HG02571 (cell line): ENCODE data around the gene OTOP2.
"Not testable (repeated sequence)": the region's sequence is repeated elsewhere in the genome, so short reads cannot be mapped to it uniquely, and the experiment has no call there.

ENCODE experiments used
- ATAC-seq: cut with Tn5 transposase; IDR thresholded peaks from one replicate; pipeline ENCODE4 v1.9.1; 2021; ENCODE audit warnings: mild to moderate bottlenecking, moderate library complexity; ENCODE audit not compliant: unreplicated experiment

OTOP2 gene

DNA sequence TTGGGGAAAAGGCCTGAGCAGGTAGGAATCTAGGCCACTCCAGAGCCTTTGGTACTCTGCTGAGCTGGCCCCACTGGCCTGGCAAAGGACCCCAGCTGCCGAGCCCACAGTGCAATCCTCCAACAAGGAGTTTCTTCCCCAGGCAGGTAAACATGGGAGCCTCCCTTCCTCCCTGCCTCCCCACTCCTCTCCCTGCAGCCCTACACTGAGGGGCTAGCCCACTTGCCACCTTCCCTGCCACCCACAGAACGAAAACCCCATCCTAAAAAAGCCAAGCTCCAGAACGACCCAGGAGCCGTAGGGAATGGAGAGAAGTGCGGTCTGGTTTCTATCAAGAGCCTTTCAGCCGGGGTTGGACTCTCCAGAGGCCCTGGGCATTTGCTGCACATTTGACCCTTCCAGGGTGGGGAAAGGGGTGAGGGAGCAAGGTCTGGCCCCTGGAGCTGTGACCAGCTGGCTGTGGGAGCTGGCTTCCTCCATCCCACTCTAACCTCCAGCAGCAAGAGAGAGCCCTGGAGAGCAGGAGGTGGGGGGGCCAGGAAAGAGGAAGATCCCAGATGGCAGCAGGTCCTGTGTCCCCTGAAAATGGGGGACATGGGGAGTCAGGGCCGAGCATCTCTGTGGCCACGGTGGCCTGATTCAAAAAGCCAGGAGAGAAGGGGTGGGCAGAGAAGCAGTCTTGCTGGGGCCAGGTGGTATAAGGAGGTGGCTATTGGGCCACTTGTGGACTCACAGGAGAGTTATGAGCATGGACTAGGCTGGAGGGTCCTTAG is 47.2 kb downstream of the OTOP2 start:
- ATAC-seq, result no peak

GRCh38 chr17:74971842-74972106 is 47.7 kb downstream of the OTOP2 start:
- ATAC-seq, result no peak

DNA sequence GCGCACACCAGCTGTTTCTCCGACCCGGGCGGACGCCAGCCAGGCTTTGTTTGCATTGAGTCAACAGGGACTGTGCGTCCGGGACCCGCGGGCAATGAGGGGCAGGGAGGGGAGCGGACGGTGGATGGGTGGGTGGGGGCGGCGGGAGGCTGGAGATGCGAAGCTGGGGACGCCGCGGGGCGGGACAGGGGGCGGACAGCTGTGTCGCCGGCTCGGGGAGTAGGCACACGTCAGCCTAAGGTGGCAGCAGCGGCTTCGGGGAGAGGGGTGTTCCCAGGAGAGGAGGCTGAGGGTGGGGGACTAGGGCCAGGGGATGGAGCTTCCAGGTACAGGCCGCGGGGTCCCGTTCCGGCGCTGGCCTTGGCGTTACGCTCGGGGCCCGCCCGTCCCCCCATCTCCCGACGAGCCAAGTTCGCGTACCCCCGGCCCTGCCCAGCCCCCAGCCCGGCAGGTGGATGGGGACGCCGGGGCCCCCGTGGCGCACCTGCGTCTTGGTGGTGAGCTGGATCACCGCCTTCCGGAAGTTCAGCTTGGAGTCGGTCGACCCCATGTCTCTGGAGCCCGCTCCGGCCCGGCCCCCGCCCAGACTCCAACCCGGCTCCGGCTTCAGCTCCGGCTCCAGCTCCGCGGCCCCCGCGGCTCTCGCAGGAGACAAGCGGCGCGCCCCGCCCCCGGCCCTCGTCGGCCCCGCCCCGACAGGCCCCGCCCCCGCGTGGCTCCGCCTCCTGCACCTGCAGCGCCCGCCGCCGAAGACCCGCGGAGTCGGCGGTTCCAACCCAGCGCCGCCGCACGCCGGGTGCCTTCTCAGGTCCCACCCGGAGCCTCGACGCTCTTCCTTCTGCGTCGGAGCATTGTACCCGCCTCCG is 48.3 kb downstream of the OTOP2 start, which contains the start of gene HID1:
TSS of gene HID1 (minus strand) at position 653 of the 866 bp plus-strand sequence. CDS start at position 550, 103 bp downstream.
- ATAC-seq, result no peak

GRCh38 chr17:74972973-74973328 is 48.9 kb downstream of the OTOP2 start:
- ATAC-seq, result no peak

GRCh38 chr17:74975943-74976342 is 51.9 kb downstream of the OTOP2 start:
- ATAC-seq, result no peak

DNA sequence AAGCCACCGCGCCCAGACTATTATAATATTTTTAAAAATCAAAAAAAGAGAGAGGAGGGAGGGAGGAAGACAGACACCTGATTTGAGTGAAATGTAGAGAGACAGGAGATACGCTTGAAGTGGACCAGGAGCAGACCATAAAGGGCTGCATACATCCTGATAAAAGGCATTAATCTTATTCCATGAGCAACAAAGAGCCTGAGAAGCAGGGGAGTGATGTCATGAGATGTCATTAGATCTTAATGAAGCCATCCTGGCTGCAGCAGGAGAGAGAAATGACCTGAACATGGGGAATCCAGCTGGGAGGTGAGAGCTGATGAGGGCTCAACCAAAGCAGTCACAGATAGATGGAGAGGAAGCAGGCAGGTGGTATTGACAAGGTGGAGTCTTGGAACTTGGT is 53.7 kb downstream of the OTOP2 start:
- no peak for ATAC-seq

DNA sequence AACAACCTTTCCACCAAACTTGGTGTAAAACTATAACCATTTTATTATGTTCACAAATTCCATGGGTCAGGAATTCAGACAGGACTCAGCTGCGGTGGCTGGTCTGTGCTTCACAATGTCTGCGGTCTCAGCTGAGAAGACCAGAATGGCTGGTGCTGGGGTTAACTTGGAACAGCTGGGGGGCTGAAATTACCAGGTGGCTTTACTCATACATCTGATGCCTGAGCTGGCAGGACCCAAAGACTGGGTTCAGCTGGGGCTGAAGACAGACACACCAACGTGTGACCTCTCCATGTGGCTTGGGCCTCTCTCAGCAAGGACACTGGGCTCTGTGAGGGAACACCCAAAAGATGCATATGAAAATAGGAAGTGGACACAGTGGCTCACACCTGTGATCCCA is 54.2 kb downstream of the OTOP2 start:
- ATAC-seq, result no peak

GRCh38 chr17:74979408-74980146 is 55.5 kb downstream of the OTOP2 start:
- ATAC-seq, result no peak

- ATAC-seq, result no peak
Observed at GRCh38 chr17:74981318-74981978, 57.4 kb downstream of the OTOP2 start.

GRCh38 chr17:74981979-74982662 is 58.0 kb downstream of the OTOP2 start:
- ATAC-seq, result no peak

- not testable (repeated sequence) for ATAC-seq
Observed at GRCh38 chr17:74982663-74983313, 58.7 kb downstream of the OTOP2 start.
